Endothelial cell of hepatic sinusoid (primary cell): ENCODE data around the gene METTL17.

Experiments
- in situ Hi-C: cut with HindIII; loops from 2 replicates; pipeline ENCODE4 v1.10.0; 2017; ENCODE audit warnings: low sequenced_read_pairs

METTL17 gene

GRCh38 chr14:21023817-21024584, 34.2 kb downstream of the METTL17 start:
- in situ Hi-C loops = loop anchor here (5.0 kb wide), 1 partner anchor 38 kb away; no protein-coding TSS in a partner anchor

GRCh38 chr14:21024585-21025370, 35.0 kb downstream of the METTL17 start, which contains the start of gene NDRG2:
Gene NDRG2, minus strand, starts transcription at chr14:21025061. Its CDS starts 1,746 bp downstream, at chr14:21023315.
- in situ Hi-C loops = loop anchor here (5.0 kb wide), 1 partner anchor 38 kb away; no protein-coding TSS in a partner anchor

- in situ Hi-C loops = no loop called here
Observed at GRCh38 chr14:21025371-21026273, 35.8 kb downstream of the METTL17 start.

- in situ Hi-C loops = no loop called here
Observed at GRCh38 chr14:21026274-21026987, 36.7 kb downstream of the METTL17 start.

GRCh38 chr14:21026988-21027315, 37.2 kb downstream of the METTL17 start:
- in situ Hi-C loops = no loop called here

GRCh38 chr14:21029917-21030316, 40.1 kb downstream of the METTL17 start, which contains the start of gene TPPP2:
Gene TPPP2, plus strand, starts transcription at chr14:21030217. Its CDS starts 365 bp downstream, at chr14:21030582.
- in situ Hi-C loops = no loop called here

GRCh38 chr14:21030531-21030930, 40.8 kb downstream of the METTL17 start:
- in situ Hi-C loops = no loop called here

- in situ Hi-C loops = no loop called here
Observed at GRCh38 chr14:21032326-21033132, 42.7 kb downstream of the METTL17 start.

GRCh38 chr14:21033133-21033698, 43.4 kb downstream of the METTL17 start:
- in situ Hi-C loops = no loop called here

- in situ Hi-C loops = no loop called here
Observed at GRCh38 chr14:21034707-21035106, 44.9 kb downstream of the METTL17 start, which contains the start of gene RNASE13. Gene RNASE13, minus strand, starts transcription at chr14:21034807. Its CDS starts 519 bp downstream, at chr14:21034288.

GRCh38 chr14:21036751-21037150, 47.0 kb downstream of the METTL17 start:
- in situ Hi-C loops = no loop called here

GRCh38 chr14:21037156-21037555, 47.4 kb downstream of the METTL17 start:
- in situ Hi-C loops = no loop called here

GRCh38 chr14:21038441-21039422, 49.0 kb downstream of the METTL17 start:
- in situ Hi-C loops = no loop called here

GRCh38 chr14:21039585-21040369, 50.0 kb downstream of the METTL17 start:
- in situ Hi-C loops = loop anchor here (5.0 kb wide), 1 partner anchor 68 kb away; no protein-coding TSS in a partner anchor

- in situ Hi-C loops = loop anchor here (5.0 kb wide), 1 partner anchor 67 kb away; no protein-coding TSS in a partner anchor
Observed at GRCh38 chr14:21040370-21040925, 50.7 kb downstream of the METTL17 start.

GRCh38 chr14:21040941-21041340, 51.2 kb downstream of the METTL17 start:
- in situ Hi-C loops = loop anchor here (5.0 kb wide), 1 partner anchor 66 kb away; no protein-coding TSS in a partner anchor
